Body of pancreas (tissue), 4 donors: ENCODE results near the gene SIM1. TPM values are rescaled to one million over a fixed set of nuclear protein-coding genes. Genes with fewer than 3 reads are reported as not detected.

Source experiments
- ATAC-seq: fragments of 150-250 bp; one replicate; pipeline ENCODE4 v1.9.1; 2016
- DNase-seq, 4 donors: peaks; one replicate each; pipeline ENCODE4 v3.0.0-alpha.2; 2019
- H3K27ac ChIP-seq, 4 donors: fragments of 200-600 bp; sonication (generic); 1 replicate in 3 of 4; 2 replicates in 1 of 4; pipeline versions ENCODE4 v1.5.1 to v1.6.1; 2016 to 2019; ENCODE audit warnings: mild to moderate bottlenecking in 1 of 4, mixed read lengths in 1 of 4, moderate library complexity in 1 of 4
- H3K27me3 ChIP-seq, 2 donors: fragments of 200-600 bp; sonication (generic); one replicate each; pipeline ENCODE4 v1.6.0; 2016; ENCODE audit warnings: mild to moderate bottlenecking in 1 of 2
- H3K36me3 ChIP-seq, 2 donors: fragments of 200-600 bp; sonication (generic); replicated peaks in 1 of 2; 2 replicates each; pipeline ENCODE4 v1.5.1; 2016; ENCODE audit warnings: low read depth in 2 of 2; ENCODE audit not compliant: insufficient read depth in 1 of 2
- H3K4me1 ChIP-seq: fragments of 200-600 bp; sonication (generic); one replicate; pipeline ENCODE4 v1.6.0; 2016
- H3K4me3 ChIP-seq, 2 donors: fragments of 200-600 bp; sonication (generic); 1 replicate in 1 of 2; 2 replicates in 1 of 2; pipeline ENCODE4 v1.5.1; 2016 to 2019
- H3K9me3 ChIP-seq, 3 donors: fragments of 200-600 bp; sonication (generic); 1 replicate in 2 of 3; 2 replicates in 1 of 3; pipeline ENCODE4 v1.5.1; 2016
- POLR2A ChIP-seq, 3 donors: fragments of 450-650 bp; IDR thresholded peaks; one replicate each; pipeline ENCODE4 v1.6.1; 2016; ENCODE audit warnings: antibody characterized with exemption in 3 of 3, mild to moderate bottlenecking in 2 of 3
- WGBS, 2 donors: methylation state at CpG; one replicate each; pipeline ENCODE4 v1.1.5; 2017; 5-methylcytosine and 5-hydroxymethylcytosine counted together
- intact Hi-C: fragments of 100-400 bp; cut with DNase I; formaldehyde crosslinking; loops from one replicate; pipeline ENCODE4 v1.15.1; 2023
- total RNA-seq, 2 donors: library from RNA; depleted of rRNA; stranded (reverse); fragments of >200 nt; gene quantifications; one replicate each; pipeline ENCODE4 v1.1.0, GENCODE V29; 2016
- TF ChIP-seq, protein P1 (sequence below), 7 experiments: fragments of 450-650 bp in 4 of 7; fragments of 200-600 bp in 3 of 7; sonication (generic) in 3 of 7; IDR thresholded peaks; one replicate each; pipeline ENCODE4 v1.5.1; 2016 to 2019; ENCODE audit warnings: antibody characterized with exemption in 7 of 7

The SIM1 gene
- total RNA-seq, 2 donors from 2014 or later: 3.6 to 6.9 TPM

DNA sequence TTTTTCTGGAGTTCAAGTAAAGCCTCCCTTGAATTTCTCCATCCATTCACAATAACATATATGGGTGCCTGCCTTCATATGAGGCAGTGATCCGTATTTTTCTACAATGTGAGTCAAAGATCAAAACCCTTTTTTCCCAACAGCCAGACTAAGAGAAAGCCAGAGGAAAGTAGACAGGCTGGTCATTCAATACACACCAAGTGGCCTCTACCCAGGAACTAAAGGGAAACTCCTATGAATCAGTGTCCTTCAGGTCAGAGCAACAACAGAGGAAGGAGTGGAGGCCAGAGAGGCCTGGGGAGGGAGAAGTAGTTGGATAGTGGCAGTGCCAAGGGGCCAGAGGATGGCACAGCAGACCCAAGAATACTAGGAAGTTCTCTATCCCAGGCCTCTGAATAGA lies 23.8 kb downstream of the SIM1 start:
- H3K27me3 ChIP-seq: no peaks in the 10 kb centered on the region
- WGBS, 2 donors: 61 to 70% methylated on average over 1 of the region's 1 CpG
- no peaks in the 10 kb centered on the region for H3K9me3 ChIP-seq
- DNase-seq: no peak
- H3K36me3 ChIP-seq: no peaks in the 10 kb centered on the region
- H3K4me3 ChIP-seq: no peak overlapping the region
- ATAC-seq: no peak
- H3K4me1 ChIP-seq: no peaks in the 10 kb centered on the region
- no peak for TF ChIP-seq POLR2A (IDR thresholded peaks at IDR 0.05)
- TF ChIP-seq, protein P1, sequence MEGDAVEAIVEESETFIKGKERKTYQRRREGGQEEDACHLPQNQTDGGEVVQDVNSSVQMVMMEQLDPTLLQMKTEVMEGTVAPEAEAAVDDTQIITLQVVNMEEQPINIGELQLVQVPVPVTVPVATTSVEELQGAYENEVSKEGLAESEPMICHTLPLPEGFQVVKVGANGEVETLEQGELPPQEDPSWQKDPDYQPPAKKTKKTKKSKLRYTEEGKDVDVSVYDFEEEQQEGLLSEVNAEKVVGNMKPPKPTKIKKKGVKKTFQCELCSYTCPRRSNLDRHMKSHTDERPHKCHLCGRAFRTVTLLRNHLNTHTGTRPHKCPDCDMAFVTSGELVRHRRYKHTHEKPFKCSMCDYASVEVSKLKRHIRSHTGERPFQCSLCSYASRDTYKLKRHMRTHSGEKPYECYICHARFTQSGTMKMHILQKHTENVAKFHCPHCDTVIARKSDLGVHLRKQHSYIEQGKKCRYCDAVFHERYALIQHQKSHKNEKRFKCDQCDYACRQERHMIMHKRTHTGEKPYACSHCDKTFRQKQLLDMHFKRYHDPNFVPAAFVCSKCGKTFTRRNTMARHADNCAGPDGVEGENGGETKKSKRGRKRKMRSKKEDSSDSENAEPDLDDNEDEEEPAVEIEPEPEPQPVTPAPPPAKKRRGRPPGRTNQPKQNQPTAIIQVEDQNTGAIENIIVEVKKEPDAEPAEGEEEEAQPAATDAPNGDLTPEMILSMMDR (IDR thresholded peaks at IDR 0.05): no peak
- no peak overlapping the region for H3K27ac ChIP-seq
- intact Hi-C loops: no loop called here

DNA sequence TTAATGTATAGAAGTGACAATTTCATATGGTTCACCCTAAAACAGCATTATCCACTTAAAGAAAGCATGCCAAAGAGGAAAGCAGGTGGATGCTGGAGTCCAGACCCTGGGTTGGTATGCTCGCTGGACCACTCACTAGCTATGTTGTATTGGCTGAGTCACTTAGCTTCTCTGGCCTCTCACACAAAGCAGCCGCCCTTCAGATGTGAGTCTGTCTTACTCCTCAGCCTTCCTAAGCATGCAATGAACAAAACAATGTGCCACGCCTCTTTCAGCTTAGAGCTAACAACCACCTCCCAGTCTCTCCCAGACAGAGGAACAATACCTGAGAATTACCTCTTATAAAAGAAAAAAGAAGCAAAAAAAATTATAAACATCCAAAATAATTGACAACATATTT lies 29.4 kb downstream of the SIM1 start:
- Histone ChIP-seq H3K27ac (no peak overlapping the region), H3K4me3 (no peak overlapping the region), H3K9me3 (no peaks in the 10 kb centered on the region), H3K36me3 (no peaks in the 10 kb centered on the region), H3K4me1 (no peaks in the 10 kb centered on the region), H3K27me3 (no peaks in the 10 kb centered on the region)
- intact Hi-C loops: no loop called here
- WGBS, 2 donors: 83 to 89% methylated on average over 3 of the region's 3 CpGs
- DNase-seq (no peak), ATAC-seq (no peak)
- no peak for TF ChIP-seq POLR2A (IDR thresholded peaks at IDR 0.05)
- TF ChIP-seq, protein P1 (IDR thresholded peaks at IDR 0.05): no peak

DNA sequence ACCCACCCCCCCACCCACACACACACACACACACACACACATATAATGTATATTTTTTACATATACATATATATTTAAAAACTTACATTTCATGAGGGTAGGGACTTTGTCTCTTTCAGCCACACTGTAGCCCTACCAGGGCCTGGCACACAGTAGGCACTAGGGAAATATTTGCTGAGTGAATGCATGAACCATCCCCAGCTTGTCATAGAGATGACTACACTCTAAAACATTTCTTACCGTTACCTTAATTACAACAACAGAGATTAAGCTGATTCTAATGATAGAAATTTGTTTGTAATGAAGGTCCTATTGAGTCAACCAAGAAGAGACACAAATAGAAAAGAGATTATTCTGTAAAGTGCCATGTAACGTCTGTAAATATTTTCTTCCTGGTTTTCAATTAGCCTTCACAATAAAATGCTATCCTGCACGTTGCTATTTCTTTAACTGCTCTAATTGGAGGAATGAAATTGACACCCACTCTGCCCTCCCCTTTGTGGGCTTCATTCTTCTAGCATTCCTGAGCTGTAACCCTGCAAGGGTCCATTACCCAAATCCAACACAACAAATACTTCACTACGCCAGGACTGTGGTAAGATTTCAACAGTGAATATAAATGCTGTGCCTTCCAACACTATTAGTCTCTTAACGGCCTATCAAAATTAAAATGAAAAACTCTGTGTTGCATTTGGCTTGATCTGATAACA lies 30.8 kb downstream of the SIM1 start:
- H3K36me3 ChIP-seq: no peaks in the 10 kb centered on the region
- H3K4me1 ChIP-seq: no peaks in the 10 kb centered on the region
- no peak overlapping the region for H3K4me3 ChIP-seq
- intact Hi-C loops: no loop called here
- no peaks in the 10 kb centered on the region for H3K27me3 ChIP-seq
- H3K9me3 ChIP-seq: no peaks in the 10 kb centered on the region
- no peak for DNase-seq
- ATAC-seq: no peak
- TF ChIP-seq, protein P1 (IDR thresholded peaks at IDR 0.05): no peak
- no peak for TF ChIP-seq POLR2A (IDR thresholded peaks at IDR 0.05)
- 63 to 70% methylated on average over 5 of the region's 5 CpGs for WGBS, 2 donors
- H3K27ac ChIP-seq: no peak overlapping the region

- H3K27me3 ChIP-seq: no peaks in the 10 kb centered on the region
- no peak overlapping the region for H3K27ac ChIP-seq
- intact Hi-C loops: no loop called here
- H3K36me3 ChIP-seq: no peaks in the 10 kb centered on the region
- 14 to 21% methylated on average over 3 of the region's 3 CpGs for WGBS, 2 donors
- no peaks in the 10 kb centered on the region for H3K9me3 ChIP-seq
- DNase-seq (no peak), ATAC-seq (no peak)
- no peak overlapping the region for H3K4me3 ChIP-seq
- no peaks in the 10 kb centered on the region for H3K4me1 ChIP-seq
- TF ChIP-seq POLR2A (IDR thresholded peaks at IDR 0.05): no peak
- TF ChIP-seq, protein P1 (IDR thresholded peaks at IDR 0.05): no peak
Measured at GRCh38 chr6:100432136-100432535, 32.6 kb downstream of the SIM1 start.

DNA sequence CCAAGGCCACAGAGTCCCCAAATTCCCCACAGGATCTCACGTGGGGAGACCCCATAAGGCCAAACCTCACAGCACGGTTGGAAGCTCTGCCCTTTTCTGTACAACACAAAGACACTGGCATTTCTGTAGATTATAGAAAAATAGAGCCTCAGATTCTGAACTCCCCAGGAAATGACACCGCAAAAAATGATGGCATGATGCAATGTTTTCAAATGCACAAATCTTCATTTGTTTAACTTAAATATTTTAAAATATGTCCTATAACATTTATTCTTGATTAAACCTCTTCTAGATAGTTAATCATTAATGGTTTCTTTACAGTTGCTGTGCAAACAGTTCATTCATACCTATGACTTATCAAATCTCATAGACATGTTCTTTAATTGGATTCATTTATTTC lies 33.8 kb downstream of the SIM1 start:
- no peak for ATAC-seq
- WGBS, 2 donors: 36 to 39% methylated on average over 3 of the region's 3 CpGs
- H3K4me3 ChIP-seq: no peak overlapping the region
- DNase-seq: no peak
- no peaks in the 10 kb centered on the region for H3K36me3 ChIP-seq
- H3K9me3 ChIP-seq: no peaks in the 10 kb centered on the region
- no peaks in the 10 kb centered on the region for H3K4me1 ChIP-seq
- H3K27me3 ChIP-seq: no peaks in the 10 kb centered on the region
- H3K27ac ChIP-seq: no peak overlapping the region
- intact Hi-C loops: no loop called here
- TF ChIP-seq, protein P1 (IDR thresholded peaks at IDR 0.05): no peak
- no peak for TF ChIP-seq POLR2A (IDR thresholded peaks at IDR 0.05)
